H1 (cell line): ENCODE data around the gene GPRASP2. TPM values are rescaled to one million over a fixed set of nuclear protein-coding genes. Genes with fewer than 3 reads are reported as not detected.
"Not testable (repeated sequence)": the region's sequence is repeated elsewhere in the genome, so short reads cannot be mapped to it uniquely, and the experiment has no call there.

Experiments
- CTCF ChIA-PET: fragments of 300-600 bp; sonication (Branson Sonifier 250); formaldehyde crosslinking; loops from one replicate; lab custom pipeline; 2021; ENCODE audit not compliant: partially characterized antibody; lab: Charles Lee
- POLR2A ChIA-PET: fragments of 300-600 bp; sonication (Branson Sonifier 250); formaldehyde crosslinking; loops from one replicate; lab custom pipeline; 2021; ENCODE audit warnings: inconsistent platforms; ENCODE audit not compliant: partially characterized antibody; lab: Charles Lee
- DNase-seq, 2 experiments: peaks; one replicate each; pipeline versions ENCODE4 v3.0.0 to v3.0.0-alpha.2; 2010 to 2022; ENCODE audit warnings: low spot score in 2 of 2, low read depth in 1 of 2, mixed read lengths in 1 of 2
- FAIRE-seq: peaks from 2 replicates; lab custom pipeline; 2011; peaks lifted over from hg19 to GRCh38; lab: Jason Lieb, UNC
- H2AFZ ChIP-seq: 2 replicates; pipeline ENCODE4 v1.8.1; 2012; ENCODE audit warnings: low read length, inconsistent platforms
- H2AK5ac ChIP-seq: 2 replicates; pipeline ENCODE4 v1.6.1; 2013; ENCODE audit warnings: low read depth, low read length
- H2BK120ac ChIP-seq: replicated peaks from 2 replicates; pipeline ENCODE3; 2013; ENCODE audit warnings: low read depth, low read length, inconsistent platforms
- H2BK12ac ChIP-seq: 2 replicates; pipeline ENCODE4 v1.6.1; 2013; ENCODE audit warnings: low read depth, low read length
- H2BK15ac ChIP-seq: 2 replicates; pipeline ENCODE4 v1.6.1; 2013; ENCODE audit warnings: low read length
- H2BK20ac ChIP-seq: 2 replicates; pipeline ENCODE4 v1.6.1; 2013; ENCODE audit warnings: low read length
- H2BK5ac ChIP-seq: 2 replicates; pipeline ENCODE4 v1.6.1; 2013; ENCODE audit warnings: low read depth, low read length
- H3K14ac ChIP-seq: 2 replicates; pipeline ENCODE4 v1.6.1; 2013; ENCODE audit warnings: inconsistent platforms; ENCODE audit not compliant: insufficient read length
- H3K18ac ChIP-seq: 2 replicates; pipeline ENCODE4 v1.6.1; 2013; ENCODE audit warnings: low read length; ENCODE audit errors: extremely low read depth
- H3K23ac ChIP-seq: 2 replicates; pipeline ENCODE4 v1.6.1; 2013; ENCODE audit warnings: inconsistent platforms; ENCODE audit not compliant: insufficient read length
- H3K23me2 ChIP-seq: 2 replicates; pipeline ENCODE4 v1.6.1; 2013; ENCODE audit warnings: low read depth, low read length
- H3K27ac ChIP-seq: 2 replicates; pipeline ENCODE4 v1.6.1; 2011; ENCODE audit warnings: low read depth, low read length, inconsistent platforms
- H3K27me3 ChIP-seq, 4 experiments: replicated peaks in 1 of 4; 1 replicate in 1 of 4; 2 replicates in 3 of 4; pipeline versions ENCODE4 v1.6.1 to v1.8.1; 2011 to 2013; ENCODE audit warnings: low read length in 3 of 4, mild to moderate bottlenecking in 3 of 4, inconsistent platforms in 2 of 4, mixed read lengths in 2 of 4, moderate library complexity in 1 of 4; ENCODE audit not compliant: control insufficient read depth in 3 of 4, insufficient read depth in 3 of 4; ENCODE audit errors: extremely low read depth in 1 of 4
- H3K36me3 ChIP-seq, 4 experiments: 2 replicates each; pipeline versions ENCODE4 v1.6.1 to v1.8.1; 2011 to 2013; ENCODE audit warnings: mild to moderate bottlenecking in 4 of 4, low read length in 3 of 4, moderate library complexity in 2 of 4, control low read depth in 1 of 4, inconsistent platforms in 1 of 4; ENCODE audit not compliant: insufficient read depth in 4 of 4, control insufficient read depth in 2 of 4
- H3K4ac ChIP-seq: replicated peaks from 2 replicates; pipeline ENCODE3; 2013; ENCODE audit warnings: low read length, low read depth, mixed read lengths, inconsistent platforms; ENCODE audit not compliant: insufficient read length
- H3K4me1 ChIP-seq, 4 experiments: replicated peaks in 1 of 4; 1 replicate in 1 of 4; 2 replicates in 3 of 4; pipeline versions ENCODE4 v1.6.1 to v1.8.1; 2011 to 2013; ENCODE audit warnings: low read length in 3 of 4, inconsistent platforms in 2 of 4, mixed read lengths in 1 of 4; ENCODE audit not compliant: insufficient read depth in 4 of 4, control insufficient read depth in 3 of 4
- H3K4me2 ChIP-seq, 2 experiments: 2 replicates each; pipeline versions ENCODE4 v1.6.1 to v1.8.1; 2011 to 2013; ENCODE audit warnings: low read depth in 2 of 2, low read length in 2 of 2, control low read depth in 1 of 2, inconsistent platforms in 1 of 2, mild to moderate bottlenecking in 1 of 2; ENCODE audit not compliant: insufficient read depth in 1 of 2
- H3K4me3 ChIP-seq, 4 experiments: fragments of 200-600, 300-600 bp in 1 of 4; sonication (generic), shearing (Covaris generic), sonication (Bioruptor Twin) in 1 of 4; 2 replicates each; pipeline versions ENCODE4 v1.5.1 to v1.8.1; 2011 to 2016; ENCODE audit warnings: low read length in 4 of 4, low read depth in 3 of 4, control low read depth in 2 of 4, inconsistent platforms in 2 of 4, mild to moderate bottlenecking in 2 of 4, mixed read lengths in 1 of 4, moderate library complexity in 1 of 4; ENCODE audit not compliant: insufficient read depth in 2 of 4; ENCODE audit errors: extremely low read depth in 1 of 4
- H3K56ac ChIP-seq: replicated peaks from 2 replicates; pipeline ENCODE3; 2013; ENCODE audit warnings: low read depth, mild to moderate bottlenecking, mixed read lengths, low read length, inconsistent platforms; ENCODE audit not compliant: insufficient read length
- H3K79me1 ChIP-seq: 2 replicates; pipeline ENCODE4 v1.6.1; 2013; ENCODE audit warnings: low read depth, low read length, control low read depth
- H3K79me2 ChIP-seq, 2 experiments: 2 replicates each; pipeline versions ENCODE4 v1.6.1 to v1.8.1; 2012 to 2013; ENCODE audit warnings: low read length in 2 of 2, mild to moderate bottlenecking in 2 of 2, inconsistent platforms in 1 of 2; ENCODE audit not compliant: insufficient read depth in 2 of 2, control insufficient read depth in 1 of 2
- H3K9ac ChIP-seq, 4 experiments: replicated peaks in 1 of 4; 1 replicate in 1 of 4; 2 replicates in 3 of 4; pipeline versions ENCODE4 v1.6.1 to v1.8.1; 2011 to 2013; ENCODE audit warnings: low read depth in 3 of 4, low read length in 3 of 4, control low read depth in 2 of 4, mild to moderate bottlenecking in 2 of 4, moderate library complexity in 2 of 4, inconsistent platforms in 1 of 4; ENCODE audit errors: extremely low read depth in 1 of 4
- H3K9me3 ChIP-seq, 2 experiments: 2 replicates each; pipeline versions ENCODE4 v1.6.1 to v1.8.1; 2012 to 2013; ENCODE audit warnings: mild to moderate bottlenecking in 2 of 2, moderate library complexity in 2 of 2, control low read depth in 1 of 2, inconsistent platforms in 1 of 2, low read depth in 1 of 2, low read length in 1 of 2, mixed read lengths in 1 of 2; ENCODE audit not compliant: insufficient read depth in 2 of 2
- H4K20me1 ChIP-seq, 2 experiments: replicated peaks in 1 of 2; 2 replicates each; pipeline versions ENCODE3 to v1.8.1; 2011 to 2013; ENCODE audit warnings: inconsistent platforms in 2 of 2, low read length in 2 of 2, mild to moderate bottlenecking in 1 of 2; ENCODE audit not compliant: insufficient read depth in 2 of 2, control insufficient read depth in 1 of 2
- H4K5ac ChIP-seq: 2 replicates; pipeline ENCODE4 v1.6.1; 2013; ENCODE audit warnings: low read length, low read depth, mixed read lengths, inconsistent platforms; ENCODE audit not compliant: insufficient read length
- H4K8ac ChIP-seq: 2 replicates; pipeline ENCODE4 v1.8.0; 2013; ENCODE audit warnings: mild to moderate bottlenecking, moderate library complexity, low read length, inconsistent platforms; ENCODE audit not compliant: insufficient read depth; ENCODE audit errors: extremely low read depth
- H4K91ac ChIP-seq: replicated peaks from 2 replicates; pipeline ENCODE3; 2013; ENCODE audit warnings: low read length, mixed read lengths, inconsistent platforms; ENCODE audit not compliant: insufficient read length
- WGBS, 2 experiments: shearing (Covaris generic) in 1 of 2; methylation state at CpG; one replicate each; pipeline versions ENCODE4 v1.1.6 to v1.1.7; 2013 to 2015; ENCODE audit warnings: low lambda C conversion rate in 2 of 2, mixed read lengths in 2 of 2, inconsistent platforms in 1 of 2, low coverage in 1 of 2, missing lambda C conversion rate in 1 of 2; ENCODE audit not compliant: insufficient replicate concordance in 2 of 2, insufficient coverage in 1 of 2, insufficient read length in 1 of 2; ENCODE audit errors: extremely low coverage in 1 of 2, missing lambda C conversion rate in 1 of 2; 5-methylcytosine and 5-hydroxymethylcytosine counted together
- polyA plus RNA-seq, 7 experiments: library from polyadenylated mRNA; depleted of rRNA in 3 of 7; stranded (reverse) in 5 of 7; unstranded in 2 of 7; fragments of >200 nt in 5 of 7; fragments of 200-250 nt in 2 of 7; gene quantifications; 1 replicate in 5 of 7; 2 replicates in 1 of 7; 4 replicates in 1 of 7; pipeline versions ENCODE4 v1.2.1 to v1.2.3, GENCODE V29; 2011 to 2013; ENCODE audit warnings: missing spikeins in 2 of 7, mixed read lengths in 2 of 7
- total RNA-seq: library from RNA; stranded (reverse); fragmentation: NEBNext Ultra II Directional; extraction: Animal tissue kit (Norgen Biotek cat#: 25700); gene quantifications from 2 replicates; pipeline ENCODE4 v1.2.1, GENCODE V29; 2021

The GPRASP2 gene
- total and polyA plus RNA-seq, 2 of the 8 experiments (the other 6 are each of a cell fraction or from before 2014, with no cell fraction given), result 8.0 to 15.7 TPM

- H3K4ac ChIP-seq, H3K27ac ChIP-seq, H3K79me2 ChIP-seq, H2BK120ac ChIP-seq, H4K8ac ChIP-seq, H2AK5ac ChIP-seq, H3K36me3 ChIP-seq, H2BK15ac ChIP-seq, POLR2A ChIA-PET, FAIRE-seq, DNase-seq, H3K27me3 ChIP-seq, H2BK12ac ChIP-seq, H3K9me3 ChIP-seq, H3K56ac ChIP-seq, H4K20me1 ChIP-seq, H3K9ac ChIP-seq, H4K91ac ChIP-seq, H3K4me2 ChIP-seq, H2AFZ ChIP-seq, H3K79me1 ChIP-seq, H3K4me3 ChIP-seq, H2BK5ac ChIP-seq, H3K14ac ChIP-seq, H3K4me1 ChIP-seq, H4K5ac ChIP-seq, H3K18ac ChIP-seq, H3K23ac ChIP-seq, H3K23me2 ChIP-seq, H2BK20ac ChIP-seq: not testable (repeated sequence)
- CTCF ChIA-PET, result interaction anchor here (0.7 kb wide), 2 partner anchors 158 to 225 kb away, joined by 3 read pairs; no protein-coding TSS in a partner anchor
- 100% methylated on average over 1 of the region's 1 CpG; no CpG with 5 or more reads in 1 of the 2 experiments for WGBS, 2 experiments
Observed at GRCh38 chrX:102677479-102677878, 34.8 kb upstream of the GPRASP2 start.
